B cell (primary cell): ENCODE measurements around the gene LRAT. TPM values are rescaled to one million over a fixed set of nuclear protein-coding genes. Genes with fewer than 3 reads are reported as not detected.

ENCODE experiments used
- ATAC-seq: fragments of 200-7000 bp; cut with Tn5 transposase; one replicate; pipeline ENCODE4 v1.10.0; 2021; ENCODE audit warnings: low read depth, mild to moderate bottlenecking, moderate number of reproducible peaks, moderate library complexity
- CTCF ChIA-PET: fragments of 350-600 bp; sonication (Branson Sonifier 250); formaldehyde crosslinking; loops from one replicate; lab custom pipeline; 2021; ENCODE audit warnings: antibody characterized with exemption, inconsistent platforms; lab: Charles Lee
- POLR2A ChIA-PET: fragments of 350-600 bp; sonication (Branson Sonifier 250); formaldehyde crosslinking; loops from one replicate; lab custom pipeline; 2021; ENCODE audit warnings: antibody characterized with exemption; lab: Charles Lee
- DNase-seq: peaks from one replicate; pipeline ENCODE4 v3.0.0; 2013
- H2AFZ ChIP-seq: 2 replicates; pipeline ENCODE4 v1.6.1; 2012; ENCODE audit warnings: mild to moderate bottlenecking, low read depth, low read length; ENCODE audit not compliant: insufficient read depth, poor library complexity, severe bottlenecking
- H3K27ac ChIP-seq, 2 donors: 1 replicate in 1 of 2; 2 replicates in 1 of 2; pipeline ENCODE4 v1.5.1; 2012 to 2013; ENCODE audit warnings: low read length in 2 of 2, mild to moderate bottlenecking in 2 of 2, moderate library complexity in 1 of 2
- H3K27me3 ChIP-seq, 4 experiments: fragments of 200-600 bp in 1 of 4; sonication (generic) in 1 of 4; replicated peaks in 1 of 4; 1 replicate in 2 of 4; 2 replicates in 2 of 4; pipeline versions ENCODE4 v1.6.1 to v1.7.0; 2013 to 2016; ENCODE audit warnings: low read length in 3 of 4, mild to moderate bottlenecking in 2 of 4, mixed read lengths in 1 of 4, moderate library complexity in 1 of 4; ENCODE audit not compliant: insufficient read depth in 4 of 4, control insufficient read depth in 3 of 4; ENCODE audit errors: control extremely low read depth in 1 of 4
- H3K36me3 ChIP-seq, 2 experiments: replicated peaks in 1 of 2; 1 replicate in 1 of 2; 2 replicates in 1 of 2; pipeline versions ENCODE4 v1.6.1 to v1.7.1; 2013; ENCODE audit warnings: low read length in 1 of 2; ENCODE audit not compliant: insufficient read depth in 2 of 2, control insufficient read depth in 1 of 2; ENCODE audit errors: control extremely low read depth in 1 of 2, extremely low read depth in 1 of 2
- H3K4me1 ChIP-seq, 2 donors: fragments of 200-600 bp in 1 of 2; sonication (generic) in 1 of 2; 1 replicate in 1 of 2; 2 replicates in 1 of 2; pipeline versions ENCODE4 v1.5.1 to v1.6.1; 2013 to 2017; ENCODE audit warnings: low read length in 2 of 2; ENCODE audit not compliant: control insufficient read depth in 2 of 2, insufficient read depth in 2 of 2
- H3K4me2 ChIP-seq: replicated peaks from 2 replicates; pipeline ENCODE3; 2012; ENCODE audit warnings: mild to moderate bottlenecking, low read depth, low read length; ENCODE audit not compliant: poor library complexity, severe bottlenecking
- H3K4me3 ChIP-seq, 5 experiments: fragments of 200-600 bp in 1 of 5; sonication (generic) in 1 of 5; 1 replicate in 3 of 5; 2 replicates in 2 of 5; pipeline versions ENCODE4 v1.5.1 to v1.7.0; 2011 to 2016; ENCODE audit warnings: low read length in 4 of 5, mild to moderate bottlenecking in 4 of 5, low read depth in 2 of 5, control low read depth in 1 of 5, moderate library complexity in 1 of 5; ENCODE audit not compliant: insufficient read depth in 1 of 5; ENCODE audit errors: control extremely low read depth in 1 of 5, extremely low read depth in 1 of 5
- H3K79me2 ChIP-seq: fragments of 200-600 bp; sonication (generic); one replicate; pipeline ENCODE4 v1.6.0; 2016; ENCODE audit warnings: low read length; ENCODE audit not compliant: control insufficient read depth, insufficient read depth
- H3K9ac ChIP-seq: fragments of 200-600 bp; sonication (generic); 2 replicates; pipeline ENCODE4 v1.6.1; 2017; ENCODE audit warnings: mild to moderate bottlenecking, low read length, moderate library complexity
- H3K9me3 ChIP-seq, 3 donors: one replicate each; pipeline versions ENCODE4 v1.6.1 to v1.7.1; 2013; ENCODE audit warnings: low read length in 2 of 3; ENCODE audit not compliant: control insufficient read depth in 2 of 3, insufficient read depth in 1 of 3; ENCODE audit errors: control extremely low read depth in 1 of 3
- H4K20me1 ChIP-seq: 2 replicates; pipeline ENCODE4 v1.6.0; 2012; ENCODE audit warnings: mild to moderate bottlenecking, low read length; ENCODE audit not compliant: insufficient read depth, control insufficient read depth, poor library complexity, severe bottlenecking
- H3K27ac Mint-ChIP-seq: one replicate; pipeline ENCODE4 v1.8.0; 2021; ENCODE audit warnings: mixed read lengths
- H3K27me3 Mint-ChIP-seq: one replicate; pipeline ENCODE4 v1.8.0; 2021; ENCODE audit warnings: mixed read lengths
- H3K4me1 Mint-ChIP-seq: one replicate; pipeline ENCODE4 v1.8.0; 2021; ENCODE audit warnings: mixed read lengths
- H3K4me3 Mint-ChIP-seq: one replicate; pipeline ENCODE4 v1.8.0; 2021; ENCODE audit warnings: mixed read lengths
- H3K9me3 Mint-ChIP-seq: one replicate; pipeline ENCODE4 v1.8.0; 2022; ENCODE audit warnings: mixed read lengths; ENCODE audit not compliant: insufficient read depth
- CTCF ChIP-seq: fragments of 200-600 bp; IDR thresholded peaks from one replicate; pipeline ENCODE4 v1.8.0; 2022; ENCODE audit warnings: antibody characterized with exemption, mild to moderate bottlenecking
- EZH2 ChIP-seq: IDR thresholded peaks from 2 replicates; pipeline ENCODE4 v1.6.1; 2012; ENCODE audit warnings: borderline replicate concordance, low read depth, mild to moderate bottlenecking, moderate library complexity, low read length; ENCODE audit not compliant: insufficient read depth, poor library complexity, severe bottlenecking
- WGBS: methylation state at CpG from one replicate; pipeline ENCODE4 v1.1.5; 2013; ENCODE audit warnings: missing lambda C conversion rate; ENCODE audit not compliant: insufficient coverage; 5-methylcytosine and 5-hydroxymethylcytosine counted together
- intact Hi-C: fragments of 100-400 bp; cut with micrococcal nuclease; formaldehyde crosslinking; loops from one replicate; pipeline ENCODE4 v1.10.0; 2022
- polyA plus RNA-seq: library from polyadenylated mRNA; depleted of rRNA; stranded (reverse); fragments of >200 nt; gene quantifications from 2 replicates; pipeline ENCODE4 v1.2.3, GENCODE V29; 2012
- total RNA-seq, 2 donors: library from RNA; stranded (reverse); fragments of 120-200 nt in 1 of 2; gene quantifications; 1 replicate in 1 of 2; 2 replicates in 1 of 2; pipeline versions ENCODE4 v1.2.3 to v1.2.4, GENCODE V29; 2013 to 2022

Gene LRAT
- total and polyA plus RNA-seq, 2 donors (not counting 1 experiment from before 2014, with no cell fraction given), result not detected

GRCh38 chr4:154719087-154719486 is 24.7 kb upstream of the LRAT start:
- intact Hi-C loops, result no loop called here
- Histone ChIP-seq H3K4me1 (no peaks in the 10 kb centered on the region), H3K27me3 (no peaks in the 10 kb centered on the region), H3K4me2 (no peak overlapping the region), H3K4me3 (no peak overlapping the region), H3K36me3 (no peaks in the 10 kb centered on the region), H3K79me2 (no peaks in the 10 kb centered on the region), H2AFZ (no peak overlapping the region), H4K20me1 (no peaks in the 10 kb centered on the region), H3K27ac (no peak overlapping the region), H3K9me3 (no peaks in the 10 kb centered on the region), H3K9ac (no peak overlapping the region)
- Mint-ChIP-seq H3K27me3 (peaks cover 6% of the 10 kb centered on the region), H3K4me3 (no peak overlapping the region), H3K27ac (no peak overlapping the region), H3K4me1 (no peaks in the 10 kb centered on the region), H3K9me3 (no peaks in the 10 kb centered on the region)
- CTCF ChIA-PET, result no interaction called here
- DNase-seq, result no peak
- TF ChIP-seq CTCF (no peak), EZH2 (no peak)
- WGBS, result 100% methylated on average over 1 of the region's 4 CpGs
- no peak for ATAC-seq
- POLR2A ChIA-PET, result no interaction called here

- no peak for DNase-seq
- no peak overlapping the region for H2AFZ ChIP-seq
- CTCF ChIA-PET, result no interaction called here
- H3K27me3 ChIP-seq, result no peaks in the 10 kb centered on the region
- no peaks in the 10 kb centered on the region for H4K20me1 ChIP-seq
- Mint-ChIP-seq H3K27ac (no peak overlapping the region), H3K27me3 (peaks cover 10% of the 10 kb centered on the region), H3K4me3 (no peak overlapping the region), H3K4me1 (no peaks in the 10 kb centered on the region), H3K9me3 (no peaks in the 10 kb centered on the region)
- no peak overlapping the region for H3K27ac ChIP-seq
- no peak overlapping the region for H3K4me3 ChIP-seq
- H3K79me2 ChIP-seq, result no peaks in the 10 kb centered on the region
- intact Hi-C loops, result no loop called here
- no peaks in the 10 kb centered on the region for H3K36me3 ChIP-seq
- TF ChIP-seq CTCF, result no peak
- H3K4me2 ChIP-seq, result no peak overlapping the region
- H3K9me3 ChIP-seq, result no peaks in the 10 kb centered on the region
- no peaks in the 10 kb centered on the region for H3K4me1 ChIP-seq
- WGBS, result 67% methylated on average over 1 of the region's 2 CpGs
- POLR2A ChIA-PET, result no interaction called here
- H3K9ac ChIP-seq, result no peak overlapping the region
- no peak for ATAC-seq
Measured at GRCh38 chr4:154720123-154720522, 23.7 kb upstream of the LRAT start.
